Activated CD4-positive, alpha-beta T cell treated with anti-CD3 and anti-CD28 coated beads, Interleukin-10, Interleukin-2, amounts not matched to agents 100 ng/mL and 50 ng/mL, durations not matched to agents 16 hours and 8 hours (primary cell): ENCODE results near the gene TFPT.

ENCODE experiments used
- DNase-seq: peaks from one replicate; pipeline ENCODE4 v3.0.0-alpha.2; 2020

The TFPT gene

DNA sequence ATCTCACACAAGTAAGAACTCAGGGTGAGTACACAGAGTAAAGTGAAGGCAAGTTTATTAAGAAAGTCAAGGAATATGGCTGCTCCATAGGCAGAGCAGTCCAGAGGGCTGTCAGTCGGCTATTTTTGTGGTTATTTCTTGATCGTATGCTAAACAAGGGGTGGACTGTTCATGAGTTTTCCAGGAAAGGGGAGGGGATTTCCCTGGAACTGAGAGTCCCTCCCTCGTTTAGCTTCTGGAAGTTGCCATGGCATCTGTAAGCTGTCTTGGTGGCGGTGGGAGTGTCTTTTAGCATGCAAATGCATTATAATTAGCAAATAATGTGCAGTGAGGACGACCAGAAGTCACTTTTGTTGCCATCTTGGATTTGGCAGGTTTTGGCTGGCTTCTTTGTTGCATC is 46.0 kb downstream of the TFPT start:
- DNase-seq = no peak

DNA sequence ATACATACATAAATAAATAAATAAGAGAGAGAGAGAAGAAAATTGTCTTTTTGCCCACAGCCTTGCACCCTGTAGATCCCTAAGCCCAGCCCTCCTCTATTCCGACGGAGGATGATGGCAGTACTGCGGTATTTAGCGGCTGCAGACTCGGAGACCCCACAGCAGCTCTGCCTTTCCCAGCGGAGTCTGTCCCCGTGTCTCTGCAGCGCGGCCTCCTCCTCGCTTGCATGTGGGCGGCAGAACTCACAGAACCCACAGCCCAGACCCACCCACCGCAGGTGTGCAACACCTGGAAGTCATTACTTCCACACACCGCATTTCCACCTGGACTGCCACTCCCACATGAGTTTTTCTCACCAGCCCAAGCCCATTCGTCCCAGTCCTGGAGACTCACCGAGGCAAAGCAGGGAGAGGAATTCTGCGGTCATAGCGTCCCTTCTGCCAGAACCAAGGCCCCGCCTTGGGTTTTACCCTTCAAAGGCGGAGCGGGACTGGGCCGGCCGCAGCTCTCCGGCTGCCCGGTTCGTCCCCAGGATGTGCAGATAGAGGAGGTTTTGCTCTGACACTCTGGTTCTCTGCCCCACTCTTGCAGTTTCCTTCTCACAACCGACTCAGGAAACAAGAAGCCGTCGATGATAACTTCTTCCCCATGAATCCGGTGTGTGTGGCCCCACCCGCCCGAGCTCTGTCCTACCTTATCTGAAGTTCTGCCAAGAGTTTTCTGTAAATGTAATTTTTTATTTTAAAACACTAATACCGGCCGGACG is 51.9 kb downstream of the TFPT start, which contains the start of gene VSTM1:
Gene VSTM1 (minus strand): TSS at position 548 of the 767 bp plus-strand sequence. CDS start 120 bp downstream, at position 428.
- no peak for DNase-seq

DNA sequence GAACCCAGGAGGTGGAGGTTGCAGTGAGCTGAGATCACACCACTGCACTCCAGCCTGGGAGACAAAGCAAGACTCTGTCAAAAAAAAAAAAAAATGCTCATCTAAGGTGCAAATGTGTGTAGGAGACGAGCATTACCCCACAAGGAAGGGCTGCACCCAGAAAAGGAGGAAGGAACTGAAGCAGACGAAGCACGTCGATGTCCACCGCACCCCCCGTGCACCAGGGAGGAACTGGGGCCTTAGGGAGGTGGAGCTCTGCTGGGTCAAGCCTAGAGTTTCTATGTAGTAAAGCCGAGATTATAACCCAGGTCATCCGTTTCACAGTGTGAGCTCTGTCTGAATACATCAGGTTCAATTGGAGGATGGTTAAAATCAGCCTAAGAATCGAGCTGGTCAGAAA is 52.8 kb downstream of the TFPT start:
- no peak for DNase-seq
